ENCODE measurements around the gene SPACA6.

- TF ChIP-seq CTCF (IDR thresholded peaks at IDR 0.05 in 2 of 3, conservative IDR thresholded peaks at IDR 0.05 in 1 of 3; ENCODE audit: control insufficient read depth in 2 of 3, extremely low read depth in 1 of 3, insufficient read depth in 1 of 3, low read depth in 3 of 3, low read length in 3 of 3) (no peak), ZBTB40 (IDR thresholded peaks at IDR 0.05; ENCODE audit: borderline replicate concordance) (no peak), POLR2AphosphoS5 (IDR thresholded peaks at IDR 0.05; ENCODE audit: low read length) (no peak), EZH2 (IDR thresholded peaks at IDR 0.05; ENCODE audit: borderline replicate concordance, control insufficient read depth, low read depth, low read length) (no peak), SKIL (IDR thresholded peaks at IDR 0.05; ENCODE audit: low read depth, poor library complexity, severe bottlenecking) (no peak), POLR2A (IDR thresholded peaks at IDR 0.05; ENCODE audit: low read depth, low read length) (no peak), RCOR1 (conservative IDR thresholded peaks at IDR 0.05; ENCODE audit: low read depth, low read length) (no peak), ZNF24 (IDR thresholded peaks at IDR 0.05) (no peak), CBX5 (IDR thresholded peaks at IDR 0.05; ENCODE audit: low read depth) (no peak), EP300 (IDR thresholded peaks at IDR 0.05; ENCODE audit: borderline replicate concordance in 1 of 2, control insufficient read depth in 1 of 2, low read depth in 2 of 2, low read length in 2 of 2) (no peak)
Observed at GRCh38 chr19:51708811-51709210, 15.7 kb downstream of the SPACA6 start.

Measured in GM12878 (cell line).